Prostate gland (tissue), 2 donors: ENCODE data around the gene SUCNR1. TPM values are rescaled to one million over a fixed set of nuclear protein-coding genes. Genes with fewer than 3 reads are reported as not detected.

Experiments
- DNase-seq: peaks from one replicate; pipeline ENCODE4 v3.0.0-alpha.2; 2019; ENCODE audit warnings: low spot score
- H3K27ac ChIP-seq, 2 donors: fragments of 200-600 bp; sonication (generic); 2 replicates each; pipeline ENCODE4 v1.5.1; 2017 to 2019
- H3K27me3 ChIP-seq: fragments of 200-600 bp; sonication (generic); replicated peaks from 2 replicates; pipeline ENCODE4 v1.5.1; 2019; ENCODE audit not compliant: insufficient read depth
- H3K36me3 ChIP-seq, 2 donors: fragments of 200-600 bp; sonication (generic); 1 replicate in 1 of 2; 2 replicates in 1 of 2; pipeline versions ENCODE4 v1.5.1 to v1.8.1; 2017 to 2019
- H3K4me1 ChIP-seq: fragments of 200-600 bp; sonication (generic); replicated peaks from 2 replicates; pipeline ENCODE4 v1.5.1; 2019
- H3K4me3 ChIP-seq, 2 donors: fragments of 200-600 bp; sonication (generic); 2 replicates each; pipeline ENCODE4 v1.5.1; 2017 to 2019
- H3K9me3 ChIP-seq: fragments of 200-600 bp; sonication (generic); 2 replicates; pipeline ENCODE4 v1.5.1; 2017
- POLR2A ChIP-seq: fragments of 450-650 bp; IDR thresholded peaks from one replicate; pipeline ENCODE4 v1.6.1; 2016; ENCODE audit warnings: antibody characterized with exemption, mild to moderate bottlenecking
- POLR2AphosphoS5 ChIP-seq: sonication (generic); formaldehyde crosslinking; IDR thresholded peaks from one replicate; pipeline ENCODE4 v1.6.1; 2017; ENCODE audit warnings: antibody characterized with exemption
- WGBS: methylation state at CpG from one replicate; pipeline ENCODE4 v1.1.5; 2018; 5-methylcytosine and 5-hydroxymethylcytosine counted together
- intact Hi-C: fragments of 100-400 bp; cut with DNase I; formaldehyde crosslinking; loops from one replicate; pipeline ENCODE4 v1.14.2; 2022
- total RNA-seq, 2 donors: library from RNA; depleted of rRNA; stranded (reverse); fragments of >200 nt; gene quantifications; one replicate each; pipeline ENCODE4 v1.1.0, GENCODE V29; 2016
- TF ChIP-seq, protein P1 (sequence below), 4 experiments: fragments of 200-600 bp in 2 of 4; fragments of 450-650 bp in 2 of 4; sonication (generic) in 2 of 4; IDR thresholded peaks; 1 replicate in 3 of 4; 2 replicates in 1 of 4; pipeline ENCODE4 v1.5.1; 2016 to 2019; ENCODE audit warnings: antibody characterized with exemption in 4 of 4, mild to moderate bottlenecking in 2 of 4, moderate library complexity in 2 of 4

The SUCNR1 gene
- total RNA-seq, 2 donors from 2014 or later: not detected

DNA sequence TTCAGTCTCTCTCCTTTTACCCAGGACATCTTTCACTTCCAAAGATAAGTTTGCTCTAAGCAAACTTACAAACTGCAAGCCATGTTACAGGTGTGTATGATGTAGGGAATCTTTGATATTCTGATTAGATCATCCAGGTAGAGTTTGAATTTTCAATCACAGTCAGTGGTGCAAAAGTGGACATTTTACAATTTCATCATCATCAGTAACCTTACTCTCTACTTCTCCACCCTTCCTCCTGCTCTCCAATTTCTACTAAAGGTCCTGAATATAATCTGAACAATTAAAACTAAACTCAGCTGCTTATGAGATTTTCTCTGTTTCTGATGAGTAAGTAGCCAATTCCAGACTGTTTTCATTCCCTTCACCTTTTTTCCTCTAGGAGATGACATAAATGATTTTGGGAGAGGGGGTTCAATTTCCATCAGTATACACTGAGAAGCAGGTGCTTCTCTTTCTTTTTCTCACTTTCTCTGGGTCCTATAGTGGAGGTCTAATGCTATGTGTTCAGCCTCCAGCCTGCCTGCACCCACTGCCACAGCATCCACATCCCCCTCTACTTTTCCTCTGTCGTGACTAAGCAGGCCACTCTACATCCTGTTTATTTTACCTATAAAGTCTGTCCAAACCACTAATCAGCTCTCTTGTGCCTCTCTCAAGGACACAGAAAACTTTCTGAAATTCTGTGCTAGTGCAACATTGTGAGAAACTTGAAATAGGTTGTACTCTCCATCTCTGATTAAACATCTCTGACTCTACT lies 27.6 kb downstream of the SUCNR1 start:
- H3K36me3 ChIP-seq: no peaks in the 10 kb centered on the region
- H3K9me3 ChIP-seq: no peaks in the 10 kb centered on the region
- no peaks in the 10 kb centered on the region for H3K4me1 ChIP-seq
- TF ChIP-seq POLR2A (no peak), POLR2AphosphoS5 (no peak)
- TF ChIP-seq, protein P1, sequence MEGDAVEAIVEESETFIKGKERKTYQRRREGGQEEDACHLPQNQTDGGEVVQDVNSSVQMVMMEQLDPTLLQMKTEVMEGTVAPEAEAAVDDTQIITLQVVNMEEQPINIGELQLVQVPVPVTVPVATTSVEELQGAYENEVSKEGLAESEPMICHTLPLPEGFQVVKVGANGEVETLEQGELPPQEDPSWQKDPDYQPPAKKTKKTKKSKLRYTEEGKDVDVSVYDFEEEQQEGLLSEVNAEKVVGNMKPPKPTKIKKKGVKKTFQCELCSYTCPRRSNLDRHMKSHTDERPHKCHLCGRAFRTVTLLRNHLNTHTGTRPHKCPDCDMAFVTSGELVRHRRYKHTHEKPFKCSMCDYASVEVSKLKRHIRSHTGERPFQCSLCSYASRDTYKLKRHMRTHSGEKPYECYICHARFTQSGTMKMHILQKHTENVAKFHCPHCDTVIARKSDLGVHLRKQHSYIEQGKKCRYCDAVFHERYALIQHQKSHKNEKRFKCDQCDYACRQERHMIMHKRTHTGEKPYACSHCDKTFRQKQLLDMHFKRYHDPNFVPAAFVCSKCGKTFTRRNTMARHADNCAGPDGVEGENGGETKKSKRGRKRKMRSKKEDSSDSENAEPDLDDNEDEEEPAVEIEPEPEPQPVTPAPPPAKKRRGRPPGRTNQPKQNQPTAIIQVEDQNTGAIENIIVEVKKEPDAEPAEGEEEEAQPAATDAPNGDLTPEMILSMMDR (IDR thresholded peaks at IDR 0.05): no peak
- no peak overlapping the region for H3K27ac ChIP-seq
- no peak for DNase-seq
- intact Hi-C loops: no loop called here
- H3K27me3 ChIP-seq: no peaks in the 10 kb centered on the region
- H3K4me3 ChIP-seq: no peak overlapping the region
- 54% methylated on average over 1 of the region's 1 CpG for WGBS

DNA sequence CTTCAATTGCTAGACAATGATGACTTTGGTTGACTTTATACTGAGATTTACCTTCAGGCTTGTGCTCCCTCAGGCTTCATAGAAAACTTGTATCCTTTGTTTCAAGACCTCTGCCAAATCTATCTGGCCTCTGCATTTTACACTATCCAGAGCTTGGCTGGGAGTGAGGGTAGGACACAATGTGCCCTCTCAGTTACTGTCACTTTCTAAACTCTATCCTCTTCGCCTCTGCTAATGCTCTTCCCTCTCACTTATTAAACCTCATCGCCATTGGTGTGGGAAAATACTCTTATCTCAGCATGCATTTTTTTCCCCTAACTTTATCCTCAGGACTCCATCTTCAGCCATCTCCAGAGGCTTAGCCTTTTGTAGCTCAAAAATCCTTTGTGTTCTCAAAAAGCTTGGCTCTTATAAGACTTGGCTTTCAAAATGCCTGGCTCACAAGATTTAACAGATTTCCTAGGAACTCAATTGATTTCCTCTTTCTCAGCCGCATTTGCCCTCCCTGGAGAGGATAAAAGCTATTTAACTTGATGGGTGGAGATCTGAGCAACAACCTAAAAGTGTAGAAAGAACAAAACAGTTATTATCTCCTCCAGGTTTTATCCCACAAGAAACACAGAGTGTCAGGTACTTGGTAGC lies 28.3 kb downstream of the SUCNR1 start:
- intact Hi-C loops: no loop called here
- H3K27ac ChIP-seq: no peak overlapping the region
- no peaks in the 10 kb centered on the region for H3K36me3 ChIP-seq
- H3K4me1 ChIP-seq: no peaks in the 10 kb centered on the region
- no peaks in the 10 kb centered on the region for H3K27me3 ChIP-seq
- no peaks in the 10 kb centered on the region for H3K9me3 ChIP-seq
- H3K4me3 ChIP-seq: no peak overlapping the region
- TF ChIP-seq POLR2AphosphoS5 (no peak), POLR2A (no peak)
- TF ChIP-seq, protein P1 (IDR thresholded peaks at IDR 0.05): no peak
- 67% methylated on average over 3 of the region's 3 CpGs for WGBS
- no peak for DNase-seq

DNA sequence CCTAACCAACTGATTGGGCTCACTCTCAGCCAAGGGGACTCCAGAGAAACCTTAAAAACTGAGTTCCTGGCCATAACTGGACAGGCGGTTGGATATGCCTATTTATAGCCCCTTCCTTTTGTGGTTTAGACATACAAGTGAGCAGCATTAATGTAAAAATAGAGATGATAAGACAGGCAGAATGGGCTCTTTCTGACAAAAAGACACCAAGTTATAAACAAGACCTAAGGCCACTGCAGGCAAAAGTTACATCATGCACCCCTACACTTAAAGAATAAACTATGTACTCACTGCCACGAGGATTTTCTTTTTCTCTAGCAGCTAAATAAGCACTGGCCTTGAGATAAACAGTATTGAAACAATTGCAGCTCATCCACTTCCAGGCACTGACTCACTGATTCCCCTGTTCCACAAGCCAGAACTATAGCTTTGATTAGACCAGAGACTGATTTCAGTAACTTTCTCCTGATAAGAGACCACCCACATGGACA lies 30.1 kb downstream of the SUCNR1 start:
- Histone ChIP-seq H3K36me3 (no peaks in the 10 kb centered on the region), H3K4me3 (no peak overlapping the region), H3K27me3 (no peaks in the 10 kb centered on the region), H3K9me3 (no peaks in the 10 kb centered on the region), H3K4me1 (no peaks in the 10 kb centered on the region), H3K27ac (no peak overlapping the region)
- TF ChIP-seq POLR2A (no peak), POLR2AphosphoS5 (no peak)
- TF ChIP-seq, protein P1 (IDR thresholded peaks at IDR 0.05): no peak
- WGBS: 43% methylated on average over 2 of the region's 2 CpGs
- intact Hi-C loops: no loop called here
- no peak for DNase-seq

DNA sequence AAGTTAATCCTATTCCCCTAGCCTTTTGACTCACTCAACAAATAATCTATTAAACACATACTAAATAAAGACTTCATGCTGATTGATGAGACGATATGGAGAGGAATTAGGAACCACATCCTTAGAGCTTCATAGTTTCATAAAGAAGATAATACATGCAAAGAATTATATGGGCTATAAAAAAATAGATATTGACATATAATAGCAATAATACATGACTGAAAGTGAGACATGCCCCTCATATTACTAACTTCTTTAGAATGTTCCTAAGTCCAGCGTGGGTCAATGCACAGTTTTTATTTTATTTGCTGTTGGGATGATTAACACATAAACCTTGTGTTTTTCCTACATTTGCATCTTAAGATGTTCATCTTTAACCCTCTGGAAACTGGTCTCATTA lies 32.2 kb downstream of the SUCNR1 start:
- no peak overlapping the region for H3K27ac ChIP-seq
- no peak overlapping the region for H3K4me3 ChIP-seq
- H3K4me1 ChIP-seq: no peaks in the 10 kb centered on the region
- intact Hi-C loops: no loop called here
- no peak for TF ChIP-seq POLR2A
- TF ChIP-seq, protein P1 (IDR thresholded peaks at IDR 0.05): no peak
- no peak for TF ChIP-seq POLR2AphosphoS5
- WGBS: 86% methylated on average over 2 of the region's 2 CpGs
- no peaks in the 10 kb centered on the region for H3K9me3 ChIP-seq
- no peaks in the 10 kb centered on the region for H3K27me3 ChIP-seq
- H3K36me3 ChIP-seq: no peaks in the 10 kb centered on the region
- no peak for DNase-seq
